ENCODE data around the gene PFKL. TPM values are rescaled to one million over a fixed set of nuclear protein-coding genes. Genes with fewer than 3 reads are reported as not detected.

Gene PFKL
- total RNA-seq, 1 experiment from 2014 or later = 90.2 TPM

- peaks cover 21% of the 10 kb centered on the region for H3K36me3 Mint-ChIP-seq (ENCODE audit: insufficient read depth, unreplicated experiment)
- BruUV-seq (replicated peaks) = no TSS peak
- no peaks in the 10 kb centered on the region for H3K9me3 Mint-ChIP-seq (ENCODE audit: unreplicated experiment)
- no peak overlapping the region for H3K4me3 Mint-ChIP-seq (ENCODE audit: unreplicated experiment)
- no peaks in the 10 kb centered on the region for H3K4me1 Mint-ChIP-seq (ENCODE audit: insufficient read depth, unreplicated experiment)
- DNase-seq (ENCODE audit: unreplicated experiment) = no peak
- intact Hi-C loops (cut with micrococcal nuclease) = no loop called here
- ChIA-PET POLR2A (interaction anchor here (0.7 to 2.8 kb wide), 2 partner anchors 9 to 10 kb away, joined by 3 to 9 read pairs; partner anchors contain the start of gene CFAP410), CTCF (no interaction called here)
- no peak overlapping the region for H3K27ac Mint-ChIP-seq (ENCODE audit: low read depth, unreplicated experiment)
- TF ChIP-seq CTCF (IDR thresholded peaks at IDR 0.05; ENCODE audit: unreplicated experiment) = no peak
- no peaks in the 10 kb centered on the region for H3K27me3 Mint-ChIP-seq (ENCODE audit: insufficient read depth, unreplicated experiment)
Measured at GRCh38 chr21:44328242-44328895, 28.5 kb downstream of the PFKL start.

DNA sequence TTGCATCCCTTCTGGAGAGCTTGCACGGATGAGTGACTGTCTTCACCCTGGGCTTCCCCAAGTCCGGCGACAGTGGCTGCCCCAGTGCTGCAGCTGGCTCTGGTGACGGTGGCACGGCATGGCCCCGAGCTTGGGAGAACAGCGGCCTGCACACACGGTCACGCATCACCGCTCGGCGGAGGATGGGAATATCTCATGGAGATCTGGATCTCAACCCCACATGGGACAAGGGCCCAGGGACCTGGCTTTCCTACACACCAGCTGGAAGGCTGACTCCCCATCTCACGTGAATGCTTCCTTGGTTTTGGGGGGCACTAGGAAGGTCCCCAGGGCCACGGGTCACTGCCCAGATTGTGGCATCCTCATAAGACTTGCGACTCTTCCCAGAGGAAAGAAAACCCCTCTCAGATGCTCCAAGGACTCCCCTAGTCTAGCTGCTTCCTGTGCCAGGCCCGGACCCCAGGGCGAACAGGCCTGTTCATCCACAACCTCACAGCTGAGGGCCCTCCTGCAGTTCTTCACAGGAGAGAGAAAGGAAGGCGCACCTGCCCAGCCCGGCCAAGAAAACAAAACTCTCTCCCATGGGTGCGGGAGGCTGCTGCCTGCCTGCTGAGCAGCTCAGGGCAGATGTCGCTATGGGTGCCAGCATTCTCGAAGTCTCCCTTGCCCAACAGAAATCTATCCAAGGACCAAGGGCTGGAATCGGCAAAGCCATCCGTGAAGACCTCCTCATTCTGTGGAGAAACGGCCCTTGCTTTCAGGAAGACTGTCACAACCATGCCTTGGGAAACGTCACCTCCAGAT lies 29.4 kb downstream of the PFKL start:
- no peaks in the 10 kb centered on the region for H3K4me1 Mint-ChIP-seq (ENCODE audit: insufficient read depth, unreplicated experiment)
- intact Hi-C loops (cut with micrococcal nuclease) = no loop called here
- H3K27me3 Mint-ChIP-seq (ENCODE audit: insufficient read depth, unreplicated experiment) = no peaks in the 10 kb centered on the region
- no peak for TF ChIP-seq CTCF (IDR thresholded peaks at IDR 0.05; ENCODE audit: unreplicated experiment)
- no peak overlapping the region for H3K4me3 Mint-ChIP-seq (ENCODE audit: unreplicated experiment)
- no peak overlapping the region for H3K27ac Mint-ChIP-seq (ENCODE audit: low read depth, unreplicated experiment)
- peaks cover 16% of the 10 kb centered on the region for H3K36me3 Mint-ChIP-seq (ENCODE audit: insufficient read depth, unreplicated experiment)
- ChIA-PET POLR2A (interaction anchor here (2.8 kb wide), 1 partner anchor 9 kb away, joined by 9 read pairs; the partner anchor contains the start of gene CFAP410), CTCF (no interaction called here)
- no TSS peak for BruUV-seq (replicated peaks)
- H3K9me3 Mint-ChIP-seq (ENCODE audit: unreplicated experiment) = no peaks in the 10 kb centered on the region
- DNase-seq (ENCODE audit: unreplicated experiment) = no peak

DNA sequence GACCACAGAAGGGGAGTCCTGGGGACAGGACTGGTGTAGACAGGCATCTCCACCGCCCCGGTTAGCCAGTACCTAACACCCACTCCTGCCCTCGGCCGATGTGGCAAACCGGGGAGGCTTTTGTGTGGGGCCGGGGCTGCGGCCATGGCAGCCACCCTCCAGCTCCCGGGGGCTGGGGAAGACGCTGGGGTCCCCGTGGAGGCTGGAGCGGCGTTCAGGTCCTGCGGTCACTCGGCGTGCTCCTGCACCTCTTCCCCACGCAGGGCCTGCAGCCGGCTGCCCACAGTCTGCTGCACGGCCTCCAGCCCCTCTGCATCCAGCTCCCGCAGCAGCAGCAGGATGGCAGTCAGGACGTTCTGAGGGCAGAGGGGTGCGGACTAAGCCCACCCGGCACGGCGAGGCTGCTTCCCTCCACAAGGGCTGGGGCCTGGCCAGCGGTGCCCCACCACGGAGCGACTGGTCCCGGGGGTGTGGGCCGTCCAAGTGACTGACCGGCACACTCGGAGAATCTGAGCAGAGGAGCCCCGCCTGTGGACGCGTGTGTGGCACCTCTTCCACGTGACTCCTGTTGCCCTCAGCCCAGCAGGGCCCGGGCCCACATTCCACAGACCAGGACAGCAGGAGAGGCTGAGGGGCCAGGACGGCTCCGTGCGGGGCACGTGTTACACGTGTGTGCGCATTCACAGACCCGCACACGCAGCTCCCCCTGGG lies 30.3 kb downstream of the PFKL start:
- CTCF ChIA-PET = no interaction called here
- Mint-ChIP-seq H3K4me1 (ENCODE audit: insufficient read depth, unreplicated experiment) (no peaks in the 10 kb centered on the region), H3K27ac (ENCODE audit: low read depth, unreplicated experiment) (no peak overlapping the region), H3K4me3 (ENCODE audit: unreplicated experiment) (no peak overlapping the region), H3K36me3 (ENCODE audit: insufficient read depth, unreplicated experiment) (peaks cover 16% of the 10 kb centered on the region), H3K9me3 (ENCODE audit: unreplicated experiment) (no peaks in the 10 kb centered on the region), H3K27me3 (ENCODE audit: insufficient read depth, unreplicated experiment) (no peaks in the 10 kb centered on the region)
- no peak for DNase-seq (ENCODE audit: unreplicated experiment)
- POLR2A ChIA-PET = interaction anchor here (2.8 kb wide), 1 partner anchor 8 kb away, joined by 9 read pairs; the partner anchor contains the start of gene CFAP410
- no TSS peak for BruUV-seq (replicated peaks)
- TF ChIP-seq CTCF (IDR thresholded peaks at IDR 0.05; ENCODE audit: unreplicated experiment) = no peak
- intact Hi-C loops (cut with micrococcal nuclease) = no loop called here

GRCh38 chr21:44330698-44331097 lies 30.8 kb downstream of the PFKL start:
- intact Hi-C loops (cut with micrococcal nuclease) = no loop called here
- Mint-ChIP-seq H3K4me3 (ENCODE audit: unreplicated experiment) (no peak overlapping the region), H3K9me3 (ENCODE audit: unreplicated experiment) (no peaks in the 10 kb centered on the region), H3K36me3 (ENCODE audit: insufficient read depth, unreplicated experiment) (peaks cover 16% of the 10 kb centered on the region), H3K4me1 (ENCODE audit: insufficient read depth, unreplicated experiment) (no peaks in the 10 kb centered on the region), H3K27ac (ENCODE audit: low read depth, unreplicated experiment) (no peak overlapping the region), H3K27me3 (ENCODE audit: insufficient read depth, unreplicated experiment) (no peaks in the 10 kb centered on the region)
- ChIA-PET POLR2A (interaction anchor here (2.8 kb wide), 1 partner anchor 7 kb away, joined by 9 read pairs; the partner anchor contains the start of gene CFAP410), CTCF (interaction anchor here (0.7 kb wide), 2 partner anchors 237 to 290 kb away, joined by 3 read pairs; no protein-coding TSS in a partner anchor)
- no peak for DNase-seq (ENCODE audit: unreplicated experiment)
- TF ChIP-seq CTCF (IDR thresholded peaks at IDR 0.05; ENCODE audit: unreplicated experiment) = no peak
- no TSS peak for BruUV-seq (replicated peaks)
